ENCODE results near the gene UBE2D1. TPM values are rescaled to one million over a fixed set of nuclear protein-coding genes. Genes with fewer than 3 reads are reported as not detected.

The UBE2D1 gene
- total RNA-seq, 2 experiments from 2014 or later: 12.2 to 14.6 TPM

DNA sequence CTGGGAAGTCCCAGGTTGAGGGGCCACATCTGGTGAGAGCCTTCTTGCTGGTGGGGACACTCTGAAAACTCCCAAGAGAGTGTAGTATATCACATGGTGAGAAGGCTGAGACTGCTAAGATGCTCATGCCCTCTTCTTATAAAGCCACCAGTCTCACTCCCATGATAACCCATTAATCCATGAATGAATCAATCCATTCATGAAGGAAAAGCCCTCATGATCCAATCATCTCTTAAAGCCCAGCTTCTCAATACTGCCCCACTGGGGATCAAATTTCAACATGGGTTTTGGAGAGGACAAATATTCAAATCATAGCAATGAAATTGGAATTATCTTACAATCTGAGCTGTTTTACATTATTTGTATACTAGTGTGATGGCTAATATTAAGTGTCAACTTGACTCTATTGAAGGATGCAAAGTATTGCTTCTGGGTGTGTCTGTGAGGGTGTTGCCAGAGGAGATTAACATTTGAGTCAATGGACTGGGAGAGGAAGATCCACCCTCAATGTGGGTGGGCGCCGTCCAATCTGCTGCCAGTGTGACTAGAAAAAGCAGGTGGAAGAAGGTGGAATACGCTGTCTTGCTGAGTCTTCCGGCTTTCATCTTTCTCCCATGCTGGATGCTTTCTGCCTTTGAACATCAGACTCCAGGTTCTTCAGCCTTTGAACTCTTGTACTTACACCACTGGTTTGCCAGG is 14.3 kb upstream of the UBE2D1 start:
- Mint-ChIP-seq H3K4me3 (no peak overlapping the region), H3K27me3 (peaks cover 9% of the 10 kb centered on the region), H3K27ac (no peak overlapping the region), H3K36me3 (no peaks in the 10 kb centered on the region), H3K9me3 (ENCODE audit: low read depth) (no peaks in the 10 kb centered on the region), H3K4me1 (peaks cover 10% of the 10 kb centered on the region)
- CTCF ChIA-PET: no interaction called here
- DNase-seq (no peak), ATAC-seq (no peak)

DNA sequence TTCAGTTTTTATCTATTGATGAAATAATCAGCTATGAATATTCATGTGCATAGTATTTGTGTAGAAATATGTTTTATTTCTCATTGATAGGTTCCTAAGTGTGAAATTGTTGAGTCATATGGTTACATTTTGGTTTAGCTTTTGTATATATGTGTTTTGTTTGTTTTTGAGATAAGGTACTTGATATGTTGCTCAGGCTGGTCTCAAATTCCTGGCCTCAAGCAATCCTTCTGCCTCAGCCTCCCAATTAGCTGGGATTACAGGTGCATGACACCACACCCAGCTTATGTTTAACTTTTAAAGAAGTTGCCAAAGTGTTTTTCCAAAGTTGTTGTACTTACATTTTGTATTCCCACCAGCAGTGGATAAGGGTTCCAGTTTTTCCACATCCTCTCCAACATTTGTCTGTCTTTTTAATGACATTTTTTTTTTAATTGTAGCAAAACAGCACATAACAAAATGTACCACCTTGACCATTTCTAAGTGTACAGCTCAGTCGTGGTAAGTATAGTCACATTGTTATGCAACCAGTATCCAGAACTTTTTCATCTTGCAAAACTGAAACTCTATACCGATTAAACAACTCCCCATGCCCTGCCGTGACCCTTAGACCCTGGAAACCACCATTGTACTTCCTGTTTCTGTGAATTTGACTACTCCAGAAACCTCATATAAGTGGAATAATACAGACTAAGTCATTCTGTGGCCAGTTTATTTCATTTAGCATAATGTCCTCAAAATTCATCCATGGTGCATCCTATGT is 12.6 kb upstream of the UBE2D1 start:
- H3K9me3 Mint-ChIP-seq (ENCODE audit: low read depth): no peaks in the 10 kb centered on the region
- no peak for ATAC-seq
- H3K4me1 Mint-ChIP-seq: peaks cover 10% of the 10 kb centered on the region
- H3K36me3 Mint-ChIP-seq: no peaks in the 10 kb centered on the region
- CTCF ChIA-PET: no interaction called here
- no peak overlapping the region for H3K27ac Mint-ChIP-seq
- no peak overlapping the region for H3K4me3 Mint-ChIP-seq
- DNase-seq: no peak
- peaks cover 6% of the 10 kb centered on the region for H3K27me3 Mint-ChIP-seq

DNA sequence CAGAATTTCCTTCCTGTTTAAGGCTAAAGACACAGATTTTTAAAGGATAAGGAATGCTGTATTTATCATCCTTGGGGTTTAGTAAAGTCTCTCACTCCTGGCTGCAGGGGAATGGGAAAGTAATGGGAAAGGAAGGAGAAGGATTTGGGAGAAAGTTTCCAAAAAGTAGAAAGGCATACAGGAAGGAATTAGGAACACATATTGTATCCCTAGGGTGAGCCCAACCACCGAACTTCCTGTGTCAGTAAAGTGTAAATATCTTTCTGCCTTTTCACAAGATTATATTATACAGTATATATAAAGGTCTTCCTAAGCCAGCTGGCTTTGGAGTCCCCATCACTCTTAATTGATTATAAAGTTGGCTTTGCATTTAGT is 12.0 kb upstream of the UBE2D1 start:
- ATAC-seq: no peak
- H3K27me3 Mint-ChIP-seq: peaks cover 6% of the 10 kb centered on the region
- no peak overlapping the region for H3K4me3 Mint-ChIP-seq
- no peaks in the 10 kb centered on the region for H3K9me3 Mint-ChIP-seq (ENCODE audit: low read depth)
- no peak overlapping the region for H3K27ac Mint-ChIP-seq
- peaks cover 10% of the 10 kb centered on the region for H3K4me1 Mint-ChIP-seq
- no peak for DNase-seq
- no peaks in the 10 kb centered on the region for H3K36me3 Mint-ChIP-seq
- CTCF ChIA-PET: no interaction called here

DNA sequence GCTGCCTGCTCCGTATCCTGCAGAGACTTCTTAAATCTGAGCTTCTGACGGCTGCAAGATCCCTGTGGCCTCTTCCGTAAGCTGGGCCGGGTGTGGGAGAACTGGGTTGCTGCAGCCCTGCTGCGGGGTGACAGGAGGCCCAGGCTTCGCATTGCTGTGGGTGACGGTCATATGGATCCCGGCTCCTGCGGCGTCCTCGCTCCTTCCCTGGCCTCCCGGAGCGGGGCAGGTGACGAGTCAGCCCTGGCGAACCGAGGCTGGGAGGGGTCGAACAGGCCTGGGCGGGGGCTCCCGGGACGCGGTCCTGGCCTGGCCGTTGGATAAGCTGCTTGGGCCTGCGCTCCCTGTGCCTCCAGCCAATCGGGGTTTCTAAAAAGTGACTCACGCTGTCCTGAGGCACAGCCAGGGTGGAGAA is 7.8 kb upstream of the UBE2D1 start:
- DNase-seq (no peak), ATAC-seq (no peak)
- Mint-ChIP-seq H3K36me3 (no peaks in the 10 kb centered on the region), H3K27ac (no peak overlapping the region), H3K4me1 (peaks cover 10% of the 10 kb centered on the region), H3K27me3 (peaks cover 7% of the 10 kb centered on the region), H3K4me3 (no peak overlapping the region), H3K9me3 (ENCODE audit: low read depth) (no peaks in the 10 kb centered on the region)
- CTCF ChIA-PET: no interaction called here

GRCh38 chr10:58328233-58328632 is 6.6 kb upstream of the UBE2D1 start:
- Mint-ChIP-seq H3K9me3 (ENCODE audit: low read depth) (no peaks in the 10 kb centered on the region), H3K4me3 (no peak overlapping the region), H3K27me3 (peaks cover 15% of the 10 kb centered on the region), H3K4me1 (peaks cover under 1% of the 10 kb centered on the region), H3K36me3 (no peaks in the 10 kb centered on the region), H3K27ac (no peak overlapping the region)
- CTCF ChIA-PET: no interaction called here
- no peak for ATAC-seq
- DNase-seq: no peak

- CTCF ChIA-PET: no interaction called here
- Mint-ChIP-seq H3K4me1 (peaks cover 6% of the 10 kb centered on the region), H3K27ac (no peak overlapping the region), H3K4me3 (no peak overlapping the region), H3K27me3 (peaks cover 15% of the 10 kb centered on the region), H3K36me3 (no peaks in the 10 kb centered on the region), H3K9me3 (ENCODE audit: low read depth) (no peaks in the 10 kb centered on the region)
- no peak for ATAC-seq
- no peak for DNase-seq
Measured at GRCh38 chr10:58330431-58330830, 4.4 kb upstream of the UBE2D1 start.

DNA sequence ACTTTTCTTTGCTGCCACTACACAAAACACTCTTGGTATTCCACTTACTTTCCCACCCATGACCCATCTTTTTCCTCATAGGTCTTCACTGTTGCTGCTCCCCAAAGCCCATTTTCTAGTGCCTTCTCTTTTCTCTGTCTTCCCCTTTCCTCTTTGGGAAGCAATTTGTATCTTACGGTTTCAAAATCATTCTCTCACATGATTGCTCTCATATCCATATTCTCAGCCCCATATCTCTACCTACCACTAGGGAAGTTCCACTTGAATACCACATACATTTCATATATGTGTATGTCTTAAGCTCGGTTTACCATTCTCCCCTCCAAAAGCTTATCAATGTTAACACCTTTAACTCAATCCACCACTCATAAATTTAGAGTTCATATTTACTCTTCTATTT is 3.2 kb upstream of the UBE2D1 start:
- Mint-ChIP-seq H3K27ac (no peak overlapping the region), H3K27me3 (peaks cover 15% of the 10 kb centered on the region), H3K36me3 (peaks cover 5% of the 10 kb centered on the region), H3K9me3 (ENCODE audit: low read depth) (no peaks in the 10 kb centered on the region), H3K4me3 (no peak overlapping the region), H3K4me1 (peaks cover 17% of the 10 kb centered on the region)
- no peak for DNase-seq
- CTCF ChIA-PET: interaction anchor here (0.7 kb wide), 1 partner anchor 54 kb away, joined by 3 read pairs; the partner anchor contains the start of gene TFAM
- ATAC-seq: no peak

DNA sequence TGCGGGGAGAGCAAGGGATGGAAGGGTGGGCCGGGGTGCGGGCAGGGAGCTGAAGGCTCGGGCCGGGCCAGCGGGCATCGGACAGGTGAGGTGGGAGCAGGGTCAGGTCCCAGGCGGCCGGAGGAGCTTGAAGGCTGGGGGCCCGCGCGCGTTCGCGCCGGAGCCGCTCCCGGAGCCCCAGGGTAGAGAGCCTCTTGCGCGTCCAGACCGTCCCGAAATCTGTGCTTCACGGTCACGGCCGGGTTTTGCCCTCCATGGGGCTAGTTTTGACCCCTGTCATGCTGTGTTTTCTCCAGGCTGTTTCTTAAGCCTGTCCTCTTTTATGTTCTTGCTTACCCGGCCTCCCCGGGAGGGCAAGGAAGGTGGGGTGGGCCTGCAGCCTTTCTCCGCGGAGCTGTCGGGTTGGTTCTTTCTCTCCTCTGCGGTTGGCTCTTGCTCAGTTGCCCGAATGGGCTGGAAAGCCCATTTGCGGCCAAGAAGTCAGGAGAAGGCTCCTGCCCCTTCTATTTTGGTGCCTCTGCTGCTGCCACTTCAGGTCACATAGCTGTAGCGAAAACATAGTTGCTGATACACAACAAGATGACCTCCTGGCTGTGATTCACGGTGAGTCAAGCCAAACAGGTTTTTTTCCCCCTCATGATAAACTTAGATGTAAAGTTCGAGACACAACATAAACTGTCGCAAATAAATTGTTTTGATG is 650 bp downstream of the UBE2D1 start:
- Mint-ChIP-seq H3K27ac (peak overlapping the region; percentile 73), H3K4me1 (peaks cover 27% of the 10 kb centered on the region), H3K36me3 (peaks cover 11% of the 10 kb centered on the region), H3K27me3 (peaks cover 15% of the 10 kb centered on the region), H3K9me3 (ENCODE audit: low read depth) (no peaks in the 10 kb centered on the region), H3K4me3 (peak overlapping the region; percentile 89)
- ATAC-seq (peak; percentile 52), DNase-seq (no peak)
- CTCF ChIA-PET: interaction anchor here (1.1 to 1.3 kb wide), 2 partner anchors 46 to 49 kb away, joined by 3 read pairs; no protein-coding TSS in a partner anchor

GRCh38 chr10:58336242-58336641 is 1.4 kb downstream of the UBE2D1 start:
- peaks cover 12% of the 10 kb centered on the region for H3K27me3 Mint-ChIP-seq
- DNase-seq: no peak
- no peak for ATAC-seq
- no peaks in the 10 kb centered on the region for H3K9me3 Mint-ChIP-seq (ENCODE audit: low read depth)
- peaks cover 35% of the 10 kb centered on the region for H3K4me1 Mint-ChIP-seq
- peak overlapping the region; percentile 89 for H3K4me3 Mint-ChIP-seq
- H3K36me3 Mint-ChIP-seq: peaks cover 11% of the 10 kb centered on the region
- CTCF ChIA-PET: no interaction called here
- no peak overlapping the region for H3K27ac Mint-ChIP-seq

GRCh38 chr10:58341422-58341821 is 6.6 kb downstream of the UBE2D1 start:
- peaks cover 12% of the 10 kb centered on the region for H3K36me3 Mint-ChIP-seq
- no peak for ATAC-seq
- DNase-seq: no peak
- CTCF ChIA-PET: interaction anchor here (1.4 kb wide), 1 partner anchor 16 kb away, joined by 3 read pairs; no protein-coding TSS in a partner anchor
- no peak overlapping the region for H3K27ac Mint-ChIP-seq
- H3K9me3 Mint-ChIP-seq (ENCODE audit: low read depth): no peaks in the 10 kb centered on the region
- no peaks in the 10 kb centered on the region for H3K27me3 Mint-ChIP-seq
- no peak overlapping the region for H3K4me3 Mint-ChIP-seq
- peaks cover 27% of the 10 kb centered on the region for H3K4me1 Mint-ChIP-seq

DNA sequence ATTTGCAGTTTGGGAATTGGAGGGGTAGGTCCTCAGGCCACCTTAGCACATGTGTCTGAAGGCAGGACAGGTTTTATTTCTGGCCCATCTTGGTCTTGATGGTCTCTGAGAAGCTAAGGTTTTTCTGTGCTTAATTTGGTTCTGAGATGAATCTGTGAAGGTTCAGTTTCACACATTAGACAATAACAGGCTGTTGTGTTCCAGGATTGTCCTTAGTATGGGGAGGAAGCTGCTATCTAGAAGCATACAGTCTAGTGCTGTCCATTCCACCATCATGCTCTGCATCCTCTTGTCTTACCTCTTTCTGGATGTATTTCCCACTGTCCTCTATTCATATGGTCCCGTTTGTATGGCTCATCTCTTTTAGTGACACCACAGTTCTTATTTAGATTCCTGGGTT is 7.1 kb downstream of the UBE2D1 start:
- no peaks in the 10 kb centered on the region for H3K27me3 Mint-ChIP-seq
- peaks cover 17% of the 10 kb centered on the region for H3K36me3 Mint-ChIP-seq
- no peak overlapping the region for H3K4me3 Mint-ChIP-seq
- DNase-seq (no peak), ATAC-seq (no peak)
- peaks cover 23% of the 10 kb centered on the region for H3K4me1 Mint-ChIP-seq
- CTCF ChIA-PET: no interaction called here
- no peak overlapping the region for H3K27ac Mint-ChIP-seq
- no peaks in the 10 kb centered on the region for H3K9me3 Mint-ChIP-seq (ENCODE audit: low read depth)

DNA sequence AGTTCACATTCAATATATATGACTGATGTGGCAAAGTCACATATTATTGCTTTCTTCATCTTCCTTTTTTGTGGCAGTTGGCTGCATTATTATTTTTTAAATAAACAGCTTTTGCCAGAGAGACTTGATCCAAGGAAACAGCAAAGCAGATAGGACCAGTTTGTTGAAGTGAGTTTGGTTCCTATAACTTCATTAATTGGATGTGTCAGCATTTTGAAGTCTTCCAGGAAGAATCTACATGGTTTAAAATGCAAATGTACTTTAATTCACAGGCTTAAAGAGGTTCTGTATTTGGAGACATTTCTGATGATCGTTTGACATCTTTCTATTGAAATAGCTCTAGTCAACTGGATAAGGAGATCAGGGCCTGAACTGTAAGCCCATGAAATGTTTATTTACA is 13.2 kb downstream of the UBE2D1 start:
- Mint-ChIP-seq H3K27ac (no peak overlapping the region), H3K4me3 (no peak overlapping the region), H3K36me3 (peaks cover 16% of the 10 kb centered on the region), H3K27me3 (no peaks in the 10 kb centered on the region), H3K4me1 (no peaks in the 10 kb centered on the region), H3K9me3 (ENCODE audit: low read depth) (no peaks in the 10 kb centered on the region)
- DNase-seq (no peak), ATAC-seq (no peak)
- CTCF ChIA-PET: no interaction called here

- ATAC-seq: no peak
- Mint-ChIP-seq H3K9me3 (ENCODE audit: low read depth) (no peaks in the 10 kb centered on the region), H3K36me3 (peaks cover 16% of the 10 kb centered on the region), H3K27me3 (no peaks in the 10 kb centered on the region), H3K27ac (no peak overlapping the region), H3K4me3 (no peak overlapping the region), H3K4me1 (no peaks in the 10 kb centered on the region)
- DNase-seq: no peak
- CTCF ChIA-PET: no interaction called here
Measured at GRCh38 chr10:58348571-58349033, 13.8 kb downstream of the UBE2D1 start.

Measured in activated CD8-positive, alpha-beta memory T cell treated with anti-CD3 and anti-CD28 coated beads, Interleukin-2, amount 10 ng/mL, durations not matched to agents 7 days and 5 days (primary cell).